GM12873 (cell line): ENCODE measurements around the gene ZFAND5.

Experiments
- CTCF ChIP-seq: IDR thresholded peaks from 2 replicates; pipeline ENCODE4 v1.5.1; 2012; ENCODE audit warnings: low read depth, mild to moderate bottlenecking, moderate library complexity, low read length, control low read depth; ENCODE audit not compliant: insufficient read depth; ENCODE audit errors: missing control alignments

Gene ZFAND5

GRCh38 chr9:72364679-72365524, at the start of gene ZFAND5:
Gene ZFAND5 (minus strand): TSS chr9:72365208. CDS start chr9:72360778, 4,430 bp downstream.
- TF ChIP-seq CTCF: no peak

- no peak for TF ChIP-seq CTCF
Observed at GRCh38 chr9:72412483-72413040, 47.6 kb upstream of the ZFAND5 start.

- TF ChIP-seq CTCF: no peak
Observed at GRCh38 chr9:72410214-72410613, 45.2 kb upstream of the ZFAND5 start.

- no peak for TF ChIP-seq CTCF
Observed at GRCh38 chr9:72407114-72407513, 42.1 kb upstream of the ZFAND5 start.

- TF ChIP-seq CTCF: no peak
Observed at GRCh38 chr9:72402744-72403143, 37.7 kb upstream of the ZFAND5 start.

- no peak for TF ChIP-seq CTCF
Observed at GRCh38 chr9:72401396-72401795, 36.4 kb upstream of the ZFAND5 start.

GRCh38 chr9:72400866-72401265, 35.9 kb upstream of the ZFAND5 start:
- TF ChIP-seq CTCF: no peak
